Measurements from ENCODE around the gene CBFA2T3. TPM values are rescaled to one million over a fixed set of nuclear protein-coding genes. Genes with fewer than 3 reads are reported as not detected.
A peak's percentile ranks its signal among the peaks of the same experiment; 100 is the strongest.

The CBFA2T3 gene
- total RNA-seq, 4 donors from 2014 or later: 4.0 to 18.5 (median 5.5) TPM

- TF ChIP-seq POLR2A (IDR thresholded peaks at IDR 0.05): no peak
- no peak for TF ChIP-seq EP300 (IDR thresholded peaks at IDR 0.05; ENCODE audit: low read depth)
- TF ChIP-seq, protein P1, sequence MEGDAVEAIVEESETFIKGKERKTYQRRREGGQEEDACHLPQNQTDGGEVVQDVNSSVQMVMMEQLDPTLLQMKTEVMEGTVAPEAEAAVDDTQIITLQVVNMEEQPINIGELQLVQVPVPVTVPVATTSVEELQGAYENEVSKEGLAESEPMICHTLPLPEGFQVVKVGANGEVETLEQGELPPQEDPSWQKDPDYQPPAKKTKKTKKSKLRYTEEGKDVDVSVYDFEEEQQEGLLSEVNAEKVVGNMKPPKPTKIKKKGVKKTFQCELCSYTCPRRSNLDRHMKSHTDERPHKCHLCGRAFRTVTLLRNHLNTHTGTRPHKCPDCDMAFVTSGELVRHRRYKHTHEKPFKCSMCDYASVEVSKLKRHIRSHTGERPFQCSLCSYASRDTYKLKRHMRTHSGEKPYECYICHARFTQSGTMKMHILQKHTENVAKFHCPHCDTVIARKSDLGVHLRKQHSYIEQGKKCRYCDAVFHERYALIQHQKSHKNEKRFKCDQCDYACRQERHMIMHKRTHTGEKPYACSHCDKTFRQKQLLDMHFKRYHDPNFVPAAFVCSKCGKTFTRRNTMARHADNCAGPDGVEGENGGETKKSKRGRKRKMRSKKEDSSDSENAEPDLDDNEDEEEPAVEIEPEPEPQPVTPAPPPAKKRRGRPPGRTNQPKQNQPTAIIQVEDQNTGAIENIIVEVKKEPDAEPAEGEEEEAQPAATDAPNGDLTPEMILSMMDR (IDR thresholded peaks at IDR 0.05): no peak
- TF ChIP-seq POLR2AphosphoS5 (IDR thresholded peaks at IDR 0.05): no peak
- intact Hi-C loops (cut with DNase I; ENCODE audit: low total_unique reads): no loop called here
- H3K9me3 ChIP-seq: no peaks in the 10 kb centered on the region
- peaks cover 12% of the 10 kb centered on the region for H3K27me3 ChIP-seq
- H3K4me3 ChIP-seq: no peak overlapping the region
- H3K4me1 ChIP-seq: peaks cover 10 to 36% (median 25%) of the 10 kb centered on the region in 4 donors
- WGBS, 2 donors (ENCODE audit: low coverage in 1 of 2): 72% methylated on average over 4 of the region's 16 CpGs; no CpG with 5 or more reads in 1 of the 2 donors
- no peaks in the 10 kb centered on the region for H3K36me3 ChIP-seq
- no peak overlapping the region for H3K27ac ChIP-seq
- in situ Hi-C loops (cut with MboI; ENCODE audit: low pct_ligation_motif_present in 1 of 4, low pct_unique_long_range_greater_than_20kb in 1 of 4, low sequenced_read_pairs in 3 of 4): loop anchor here in 3 of 4 donors (25.0 kb wide), 2 partner anchors 237 to 287 kb away; partner anchors contain the start of genes CDH15 (in 2 of the 3), SLC22A31 (in 1 of the 3) and ZNF778 (in 1 of the 3)
- no peak for DNase-seq
Measured at GRCh38 chr16:88925540-88925887, 51.5 kb downstream of the CBFA2T3 start.

GRCh38 chr16:88924834-88925539, 52.0 kb downstream of the CBFA2T3 start:
- no peak for DNase-seq
- Histone ChIP-seq H3K4me1 (peaks cover 11 to 37% (median 27%) of the 10 kb centered on the region in 4 donors), H3K4me3 (no peak overlapping the region), H3K36me3 (no peaks in the 10 kb centered on the region), H3K27ac (peak overlapping the region in 1 of 4 donors; percentile 32), H3K9me3 (no peaks in the 10 kb centered on the region), H3K27me3 (peaks cover 12% of the 10 kb centered on the region)
- TF ChIP-seq, protein P1 (IDR thresholded peaks at IDR 0.05): no peak
- TF ChIP-seq POLR2A (IDR thresholded peaks at IDR 0.05): no peak
- TF ChIP-seq POLR2AphosphoS5 (IDR thresholded peaks at IDR 0.05): no peak
- TF ChIP-seq EP300 (IDR thresholded peaks at IDR 0.05; ENCODE audit: low read depth): no peak
- intact Hi-C loops (cut with DNase I; ENCODE audit: low total_unique reads) (no loop called here), in situ Hi-C loops (cut with MboI; ENCODE audit: low pct_ligation_motif_present in 1 of 4, low pct_unique_long_range_greater_than_20kb in 1 of 4, low sequenced_read_pairs in 3 of 4) (loop anchor here in 3 of 4 donors (25.0 kb wide), 2 partner anchors 237 to 287 kb away; partner anchors contain the start of genes CDH15 (in 2 of the 3), SLC22A31 (in 1 of the 3) and ZNF778 (in 1 of the 3))
- WGBS, 2 donors (ENCODE audit: low coverage in 1 of 2): 41% methylated on average over 27 of the region's 30 CpGs; no CpG with 5 or more reads in 1 of the 2 donors

DNA sequence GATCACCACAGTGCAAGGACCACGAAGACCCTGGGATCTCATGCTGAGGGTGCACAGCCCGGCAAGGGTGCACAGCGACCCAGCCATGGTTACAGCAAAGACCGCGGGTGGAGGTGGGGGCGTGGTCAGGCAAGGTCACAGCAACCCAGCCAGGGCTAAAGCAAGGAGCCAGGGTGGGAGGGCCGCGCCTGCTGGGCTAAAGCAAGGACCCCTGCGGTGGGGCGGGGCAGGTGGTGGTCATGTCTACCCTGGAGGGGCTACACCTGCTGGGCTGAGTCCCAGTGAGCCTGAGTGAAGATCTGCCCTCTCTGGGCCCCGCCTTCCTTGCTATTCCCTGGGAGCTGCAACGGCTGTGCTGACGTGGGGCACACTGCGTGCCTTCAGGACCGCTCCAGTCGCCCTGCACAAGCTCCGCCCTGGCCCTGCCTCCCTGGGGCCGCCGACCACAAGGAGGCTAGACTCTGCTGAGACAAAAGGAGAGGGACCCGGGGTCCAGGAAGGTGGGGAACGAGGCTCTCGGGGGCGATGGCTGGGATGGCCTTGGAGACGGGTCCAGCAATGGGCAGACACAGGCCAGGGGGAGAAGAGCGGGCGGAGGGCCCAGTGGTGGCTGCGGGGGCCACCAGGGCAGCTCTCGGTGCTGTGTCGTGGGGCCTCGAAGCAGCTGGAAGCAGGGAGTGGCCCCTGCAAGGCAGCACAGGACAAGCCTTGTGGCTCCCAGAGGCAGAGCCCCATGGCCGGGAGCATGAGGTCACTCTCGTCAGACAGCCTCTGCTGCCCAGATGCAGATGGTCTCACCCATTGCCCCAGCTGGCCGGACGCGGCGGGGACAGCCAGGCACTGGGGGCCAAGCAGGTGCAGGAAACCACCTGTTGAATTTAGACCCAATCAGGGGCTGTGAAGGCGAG, 52.8 kb downstream of the CBFA2T3 start:
- Histone ChIP-seq H3K27ac (peak overlapping the region in 1 of 4 donors; percentile 32), H3K27me3 (peaks cover 12% of the 10 kb centered on the region), H3K4me1 (peaks cover 11 to 37% (median 27%) of the 10 kb centered on the region in 4 donors), H3K9me3 (no peaks in the 10 kb centered on the region), H3K36me3 (no peaks in the 10 kb centered on the region), H3K4me3 (no peak overlapping the region)
- DNase-seq: no peak
- TF ChIP-seq POLR2A (IDR thresholded peaks at IDR 0.05): no peak
- no peak for TF ChIP-seq EP300 (IDR thresholded peaks at IDR 0.05; ENCODE audit: low read depth)
- TF ChIP-seq, protein P1 (IDR thresholded peaks at IDR 0.05): no peak
- no peak for TF ChIP-seq POLR2AphosphoS5 (IDR thresholded peaks at IDR 0.05)
- intact Hi-C loops (cut with DNase I; ENCODE audit: low total_unique reads) (no loop called here), in situ Hi-C loops (cut with MboI; ENCODE audit: low pct_ligation_motif_present in 1 of 4, low pct_unique_long_range_greater_than_20kb in 1 of 4, low sequenced_read_pairs in 3 of 4) (no loop called here)
- WGBS, 2 donors (ENCODE audit: low coverage in 1 of 2): 62% methylated on average over 30 of the region's 37 CpGs; no CpG with 5 or more reads in 1 of the 2 donors

DNA sequence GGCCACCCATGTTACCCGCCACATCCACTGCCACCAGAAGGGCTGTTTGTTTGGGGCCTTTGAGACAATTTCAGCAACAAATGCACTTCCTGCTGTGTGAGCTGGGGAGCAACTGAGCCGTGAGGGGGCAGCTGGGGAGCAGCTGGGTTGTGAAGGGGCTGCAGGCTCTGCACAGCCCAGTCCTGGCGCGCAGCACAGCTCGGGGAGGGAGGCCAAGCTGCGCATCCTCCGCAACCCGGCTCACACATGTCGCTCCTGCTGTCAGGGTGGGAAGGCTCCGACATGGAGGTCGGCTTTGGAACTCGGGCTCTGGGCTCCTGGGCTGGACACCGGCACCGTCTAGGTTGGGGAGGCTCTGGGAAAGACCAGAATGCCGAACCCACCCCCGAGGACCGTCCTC, 53.6 kb downstream of the CBFA2T3 start:
- intact Hi-C loops (cut with DNase I; ENCODE audit: low total_unique reads) (no loop called here), in situ Hi-C loops (cut with MboI; ENCODE audit: low pct_ligation_motif_present in 1 of 4, low pct_unique_long_range_greater_than_20kb in 1 of 4, low sequenced_read_pairs in 3 of 4) (no loop called here)
- peaks cover 12% of the 10 kb centered on the region for H3K27me3 ChIP-seq
- H3K4me3 ChIP-seq: no peak overlapping the region
- peak overlapping the region in 1 of 4 donors; percentile 79 for H3K27ac ChIP-seq
- H3K36me3 ChIP-seq: no peaks in the 10 kb centered on the region
- H3K4me1 ChIP-seq: peaks cover 11 to 37% (median 27%) of the 10 kb centered on the region in 4 donors
- no peaks in the 10 kb centered on the region for H3K9me3 ChIP-seq
- no peak for DNase-seq
- 71 to 80% methylated on average over 3 to 17 of the region's 17 CpGs for WGBS, 2 donors (ENCODE audit: low coverage in 1 of 2)
- TF ChIP-seq POLR2A (IDR thresholded peaks at IDR 0.05): no peak
- TF ChIP-seq, protein P1 (IDR thresholded peaks at IDR 0.05): no peak
- TF ChIP-seq POLR2AphosphoS5 (IDR thresholded peaks at IDR 0.05): no peak
- TF ChIP-seq EP300 (IDR thresholded peaks at IDR 0.05; ENCODE audit: low read depth): no peak
